Activated naive CD8-positive, alpha-beta T cell treated with anti-CD3 and anti-CD28 coated beads, Interleukin-2, amount 50 U/mL, for 16 hours (primary cell): ENCODE measurements around the gene ZNF358.
A peak's percentile ranks its signal among the peaks of the same experiment; 100 is the strongest.

Source experiments
- DNase-seq: peaks from one replicate; pipeline ENCODE4 v3.0.0-alpha.2; 2020; ENCODE audit warnings: low read depth, low spot score

The ZNF358 gene

DNA sequence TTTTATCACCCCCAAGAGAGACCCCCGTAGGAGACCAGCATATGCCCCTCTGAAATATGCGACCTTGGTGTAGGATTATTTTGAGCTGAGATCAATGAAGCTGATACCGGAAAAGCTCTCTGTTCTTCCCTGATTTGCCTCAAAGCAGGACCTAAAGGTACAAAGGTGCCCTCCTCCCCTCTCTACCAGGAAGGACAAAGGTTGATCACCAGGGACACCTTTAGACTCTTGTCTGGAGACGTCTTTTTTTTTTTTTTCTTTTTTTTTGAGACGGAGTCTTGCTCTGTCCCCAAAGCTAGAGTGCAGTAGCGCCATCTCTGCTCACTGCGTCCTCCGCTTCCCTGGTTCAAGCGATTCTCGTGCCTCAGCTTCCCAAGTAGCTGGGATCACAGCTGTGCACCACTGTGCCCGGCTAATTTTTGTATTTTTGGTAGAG, 26.3 kb upstream of the ZNF358 start:
- no peak for DNase-seq

DNA sequence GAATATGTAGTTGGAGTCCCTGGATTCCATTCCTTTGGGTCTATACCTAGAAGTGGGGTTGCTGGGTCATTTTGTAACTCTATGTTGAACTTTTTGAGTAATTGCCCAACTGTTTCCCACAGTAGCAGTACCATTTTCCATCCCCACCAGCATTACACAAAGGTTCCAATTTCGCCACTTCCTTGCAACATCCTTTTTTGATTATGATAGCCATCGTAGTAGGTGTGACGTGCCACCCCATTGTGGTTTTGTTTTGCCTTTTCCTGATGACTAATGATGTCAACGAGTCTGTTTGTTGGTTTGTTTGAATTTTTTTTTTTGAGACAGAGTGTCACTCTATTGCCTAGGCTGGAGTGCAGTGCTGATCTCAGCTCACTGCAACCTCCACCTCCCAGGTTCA, 23.8 kb upstream of the ZNF358 start:
- no peak for DNase-seq

DNA sequence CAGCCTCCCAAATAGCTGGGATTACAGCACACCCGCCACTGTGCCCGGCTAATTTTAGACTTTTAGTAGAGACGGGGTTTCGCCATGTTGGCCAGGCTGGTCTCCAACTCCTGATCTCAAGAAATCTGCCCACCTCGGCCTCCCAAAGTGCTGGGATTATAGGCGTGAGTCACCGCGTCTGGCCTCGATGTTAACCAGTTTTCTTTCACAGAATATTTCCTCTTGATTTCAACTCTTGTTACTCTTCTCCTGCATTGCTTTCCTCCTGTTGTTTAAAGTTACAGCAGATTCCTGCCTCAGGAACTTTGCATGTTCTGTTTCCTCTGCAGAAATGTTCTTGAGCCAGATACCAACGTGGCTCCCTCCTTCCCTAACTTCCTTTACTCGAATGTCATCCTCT, 23.3 kb upstream of the ZNF358 start:
- DNase-seq: no peak

DNA sequence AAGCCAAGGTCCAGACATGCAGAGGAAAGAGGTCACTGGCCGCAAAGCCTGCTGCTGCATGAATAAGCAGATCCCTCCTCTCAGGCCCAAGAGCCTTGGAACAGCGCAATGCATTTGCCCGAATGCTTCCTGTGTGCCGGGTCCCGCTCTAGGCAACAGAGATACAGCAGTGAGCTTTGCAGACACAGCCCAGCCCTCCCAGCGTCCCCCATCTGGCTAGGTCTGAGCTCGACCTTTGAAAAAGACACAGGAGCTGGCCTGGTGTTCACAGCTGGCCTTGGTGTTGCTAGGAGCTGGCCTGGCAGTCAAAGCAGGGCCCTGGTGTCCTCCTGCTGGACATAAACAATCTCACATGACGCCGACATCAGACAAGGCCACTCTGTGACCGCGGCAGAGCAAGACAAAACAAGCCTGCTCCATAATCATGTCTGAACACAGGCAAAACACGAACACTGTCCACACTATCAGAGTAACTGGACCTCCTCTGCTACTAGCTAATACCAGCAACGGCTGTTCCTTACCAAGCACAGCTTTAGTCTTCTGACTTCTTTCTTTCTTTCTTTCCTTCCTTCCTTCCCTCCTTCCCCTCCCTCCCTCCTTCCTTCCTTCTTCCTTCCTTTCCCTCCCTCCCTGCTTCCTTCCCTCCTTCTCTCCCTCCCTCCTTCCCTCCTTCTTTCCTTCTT, 21.3 kb upstream of the ZNF358 start:
- no peak for DNase-seq

DNA sequence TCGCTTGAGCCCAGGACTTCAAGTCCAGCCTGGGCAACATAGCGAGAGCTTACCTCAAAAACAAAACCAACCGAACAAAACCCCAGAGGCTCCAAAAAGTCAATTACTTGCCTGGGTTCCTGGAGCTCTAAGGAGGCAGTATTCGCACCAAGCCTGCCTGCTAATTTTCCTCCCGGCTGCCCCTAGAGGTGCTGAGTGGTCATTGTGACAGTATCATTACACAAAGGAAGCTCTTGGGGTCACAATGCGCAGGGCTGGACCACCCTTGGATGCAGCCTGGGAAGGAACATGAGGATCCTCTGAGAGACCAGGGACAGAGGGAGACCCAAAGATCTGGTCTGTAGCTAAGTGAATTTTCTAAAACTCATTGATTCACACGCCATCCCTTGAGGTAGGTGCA, 18.6 kb upstream of the ZNF358 start:
- no peak for DNase-seq

DNA sequence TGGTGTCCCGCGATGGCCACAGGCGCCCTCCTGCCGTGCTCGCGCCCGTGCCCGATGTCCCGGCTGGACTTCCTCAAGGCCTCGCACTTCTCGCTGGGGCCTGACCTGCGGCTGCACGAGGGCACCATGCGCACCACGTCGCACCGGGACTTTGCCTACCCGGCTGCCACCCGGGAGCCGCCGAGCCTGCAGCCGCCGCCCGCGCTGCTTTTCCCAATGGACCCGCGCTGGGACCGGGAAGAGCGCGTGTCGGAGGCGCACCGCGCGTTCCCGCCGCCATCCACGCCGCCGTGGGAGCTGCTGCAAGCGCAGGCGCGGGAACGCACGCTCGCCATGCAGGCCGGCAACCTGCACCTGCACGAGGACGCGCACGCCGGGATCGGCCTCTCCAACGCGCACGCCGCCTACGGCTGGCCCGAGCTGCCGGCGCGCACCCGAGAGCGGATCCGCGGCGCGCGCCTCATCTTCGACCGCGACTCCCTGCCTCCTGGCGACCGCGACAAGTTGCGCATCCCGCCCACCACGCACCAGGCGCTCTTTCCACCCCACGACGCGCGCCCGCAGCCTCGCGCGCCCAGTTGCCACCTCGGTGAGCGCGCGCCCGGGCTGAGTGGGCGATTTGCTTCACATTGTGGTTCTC, 15.0 kb upstream of the ZNF358 start:
- peak; percentile 22 for DNase-seq

DNA sequence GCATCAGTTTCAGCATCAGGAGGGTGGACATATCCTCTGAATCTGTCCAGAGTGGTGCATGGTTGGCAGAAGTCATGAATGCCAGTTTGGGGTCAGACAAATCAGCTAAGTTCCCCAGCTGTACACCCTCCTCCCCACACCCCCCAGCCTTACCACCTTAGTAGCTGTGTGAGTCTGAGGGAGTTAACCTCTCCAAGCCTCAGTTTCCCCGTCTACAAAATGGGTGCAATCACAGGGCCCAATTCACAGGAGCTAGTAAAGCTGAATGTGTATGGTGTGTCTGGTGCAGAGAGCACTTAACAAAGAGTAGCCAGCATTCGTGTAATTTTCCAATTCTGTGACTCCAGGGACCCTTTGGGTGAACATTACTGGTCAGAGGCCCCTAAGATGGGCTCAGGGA, 13.4 kb upstream of the ZNF358 start:
- no peak for DNase-seq

DNA sequence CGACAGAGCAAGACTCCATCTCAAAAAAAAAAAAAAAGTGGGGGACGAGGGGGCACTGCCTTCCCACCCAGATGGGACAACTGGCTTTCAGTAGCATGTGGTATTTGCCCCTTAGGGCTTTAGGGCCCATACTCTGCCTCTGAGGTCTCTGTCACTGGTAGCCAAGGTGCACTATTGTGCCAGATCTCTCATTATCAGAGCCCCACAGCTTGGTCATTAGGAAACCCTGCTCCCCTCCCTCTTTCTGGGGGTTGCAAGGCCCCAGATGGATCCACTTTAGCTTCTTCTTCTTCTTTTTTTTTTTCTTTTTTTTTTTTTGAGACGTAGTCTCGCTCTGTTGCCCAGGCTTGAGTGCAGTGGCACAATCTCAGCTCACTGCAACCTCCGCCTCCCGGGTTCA, 11.2 kb upstream of the ZNF358 start:
- DNase-seq: no peak

DNA sequence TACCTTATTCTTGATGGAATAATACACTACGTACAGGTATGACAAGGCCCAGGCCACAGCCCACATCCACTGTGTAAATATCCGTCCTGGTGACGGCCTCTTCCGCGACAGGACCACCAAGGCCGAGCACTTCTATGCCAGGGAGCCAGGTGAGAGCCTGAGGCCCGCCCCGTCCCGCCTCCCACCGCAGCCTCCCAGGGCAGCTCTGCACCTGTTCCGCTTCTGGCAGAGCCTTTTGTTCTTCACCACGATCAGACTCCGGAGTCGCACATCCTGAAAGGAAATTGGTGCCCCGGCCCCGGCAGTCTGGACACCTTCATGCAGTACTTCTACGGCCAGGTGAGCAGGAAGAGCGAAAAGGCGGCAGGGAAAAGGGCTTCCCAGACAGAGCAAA, 10.6 kb upstream of the ZNF358 start:
- no peak for DNase-seq

DNA sequence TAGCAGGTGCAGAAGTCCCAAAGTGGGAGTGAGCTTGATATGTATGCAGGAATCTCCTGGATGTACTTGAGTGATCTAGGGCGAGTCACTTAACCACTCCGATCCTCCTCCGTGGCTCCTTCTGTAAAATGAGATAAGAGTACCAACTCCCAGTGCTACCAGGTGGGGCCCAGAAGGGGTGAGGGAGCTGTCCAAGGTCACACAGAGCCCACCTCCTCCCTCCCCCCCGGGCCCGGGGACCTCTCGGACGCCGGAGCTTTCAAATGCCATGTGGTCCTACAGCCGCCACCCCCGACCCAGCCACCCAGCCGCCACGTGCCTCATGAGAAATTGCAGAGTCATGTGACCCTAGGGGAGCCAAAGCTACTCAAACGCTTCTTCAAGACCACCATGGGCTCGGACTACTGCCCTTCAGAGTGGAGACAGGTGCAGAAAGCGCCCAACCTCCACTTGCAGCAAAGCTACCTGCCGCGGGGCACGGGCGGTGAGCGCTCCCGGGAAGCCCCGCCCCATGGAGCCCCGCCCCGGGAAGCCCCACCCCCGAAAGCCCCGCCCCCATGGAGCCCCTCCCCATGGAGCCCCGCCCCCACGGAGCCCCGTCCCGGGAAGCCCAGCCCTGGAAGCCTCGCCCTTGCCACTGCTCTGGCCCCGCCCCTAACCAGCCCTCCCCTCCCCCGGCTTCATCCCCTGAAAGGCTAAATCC, 10.1 kb upstream of the ZNF358 start:
- no peak for DNase-seq

DNA sequence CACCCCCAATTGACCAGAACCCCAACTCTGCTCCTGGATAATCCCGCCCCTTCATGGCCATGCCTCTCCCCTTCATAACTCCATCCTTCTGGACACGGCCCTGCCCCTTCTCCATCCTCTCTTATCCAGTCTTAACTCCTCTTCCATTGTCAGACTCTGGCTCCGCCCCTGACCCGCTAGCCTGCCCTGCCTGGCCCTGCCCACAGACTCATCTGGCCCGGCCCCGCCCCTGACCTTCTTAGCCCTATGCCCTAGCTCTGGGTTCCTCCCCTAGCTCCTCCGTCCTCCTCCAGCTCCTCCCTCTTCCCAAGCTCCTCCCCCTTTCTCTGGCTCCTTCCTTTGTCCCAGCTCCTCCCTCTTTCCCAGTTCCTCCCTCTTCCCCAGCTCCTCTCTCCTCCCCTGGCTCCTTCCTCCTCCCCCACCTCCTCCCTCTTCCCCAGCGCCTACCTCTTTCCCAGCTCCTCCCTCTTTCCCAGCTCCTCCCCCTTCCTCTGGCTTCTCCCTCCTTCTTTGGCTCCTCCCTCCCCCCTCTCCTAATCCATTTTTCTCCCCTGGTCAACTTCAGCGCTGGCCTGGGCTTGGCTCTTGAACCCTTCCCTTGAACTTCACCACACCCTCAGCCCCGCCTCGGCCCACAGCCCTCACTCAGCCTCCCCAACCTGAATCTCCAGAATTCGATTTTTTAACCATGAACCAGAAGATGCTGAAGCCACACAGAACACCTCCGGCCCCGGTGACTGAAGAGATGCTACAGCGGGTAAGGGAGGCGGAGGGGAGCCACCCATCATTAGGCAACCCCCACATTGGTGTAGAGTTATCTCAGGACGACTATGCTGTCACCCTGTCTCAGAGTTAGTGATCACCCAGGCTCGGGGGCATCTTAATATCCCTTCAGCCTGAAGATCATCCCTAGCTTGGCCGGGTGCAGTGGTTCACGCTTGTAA, 9.2 kb upstream of the ZNF358 start:
- no peak for DNase-seq

DNA sequence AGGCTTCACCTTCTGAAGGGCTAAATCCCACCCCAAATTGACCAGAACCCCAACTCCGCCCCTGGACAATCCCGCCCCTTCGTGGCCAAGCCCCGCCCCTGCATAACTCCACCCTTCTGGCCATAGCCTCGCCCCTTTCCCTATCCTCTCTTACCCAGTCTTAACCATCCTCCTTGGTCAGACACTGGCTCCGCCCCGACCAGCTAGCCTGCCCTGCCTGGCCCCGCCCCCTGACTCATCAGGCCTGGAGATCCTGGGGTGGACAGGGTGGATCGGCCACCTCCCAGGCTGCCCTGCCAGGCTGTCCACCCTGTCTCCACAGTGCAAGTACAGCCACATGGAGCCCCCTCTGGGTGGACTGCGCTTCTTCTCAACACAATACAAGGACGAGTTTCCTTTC, 8.0 kb upstream of the ZNF358 start:
- DNase-seq: no peak

DNA sequence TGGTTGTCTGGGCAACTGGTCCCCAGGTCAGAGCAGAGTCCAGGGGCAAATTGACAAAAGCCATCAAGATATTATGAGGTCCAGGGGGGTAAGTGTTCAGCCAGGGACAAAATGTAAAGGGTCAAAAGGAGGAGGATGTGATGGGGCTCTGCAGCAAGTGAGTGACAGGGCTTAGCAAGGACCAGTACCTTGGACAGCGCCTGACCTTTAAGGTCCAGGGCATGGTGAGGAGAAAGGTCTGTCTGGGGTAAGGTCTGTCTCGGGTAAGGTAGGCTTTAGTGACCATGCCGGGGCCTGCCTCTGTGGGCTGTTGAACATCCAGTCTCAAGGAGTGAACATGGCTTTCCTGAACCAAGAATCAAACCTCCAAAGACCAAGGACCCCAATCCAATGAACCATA, 6.3 kb upstream of the ZNF358 start:
- no peak for DNase-seq

DNA sequence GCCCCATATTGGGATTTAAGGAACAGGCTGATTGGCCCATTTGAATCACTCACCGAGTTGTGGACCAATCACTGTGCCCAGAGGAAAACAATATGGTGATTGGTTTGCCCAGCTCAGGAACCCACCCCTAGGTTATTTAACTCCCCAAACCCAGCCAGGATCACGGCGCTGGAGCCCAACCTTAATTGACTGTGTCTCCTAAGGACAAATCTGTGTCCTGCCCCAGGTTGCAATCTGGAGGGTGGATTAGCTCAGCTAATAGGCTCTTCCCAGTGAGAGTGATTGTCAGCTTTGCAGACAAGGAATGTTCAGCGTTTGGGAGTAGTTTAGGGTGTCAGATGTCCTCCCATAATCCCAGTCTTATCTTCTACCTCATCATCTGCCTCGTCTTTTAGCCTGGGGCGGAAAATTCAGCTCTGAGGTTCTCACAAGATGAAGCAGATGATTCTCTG, 3.5 kb upstream of the ZNF358 start:
- DNase-seq: no peak

DNA sequence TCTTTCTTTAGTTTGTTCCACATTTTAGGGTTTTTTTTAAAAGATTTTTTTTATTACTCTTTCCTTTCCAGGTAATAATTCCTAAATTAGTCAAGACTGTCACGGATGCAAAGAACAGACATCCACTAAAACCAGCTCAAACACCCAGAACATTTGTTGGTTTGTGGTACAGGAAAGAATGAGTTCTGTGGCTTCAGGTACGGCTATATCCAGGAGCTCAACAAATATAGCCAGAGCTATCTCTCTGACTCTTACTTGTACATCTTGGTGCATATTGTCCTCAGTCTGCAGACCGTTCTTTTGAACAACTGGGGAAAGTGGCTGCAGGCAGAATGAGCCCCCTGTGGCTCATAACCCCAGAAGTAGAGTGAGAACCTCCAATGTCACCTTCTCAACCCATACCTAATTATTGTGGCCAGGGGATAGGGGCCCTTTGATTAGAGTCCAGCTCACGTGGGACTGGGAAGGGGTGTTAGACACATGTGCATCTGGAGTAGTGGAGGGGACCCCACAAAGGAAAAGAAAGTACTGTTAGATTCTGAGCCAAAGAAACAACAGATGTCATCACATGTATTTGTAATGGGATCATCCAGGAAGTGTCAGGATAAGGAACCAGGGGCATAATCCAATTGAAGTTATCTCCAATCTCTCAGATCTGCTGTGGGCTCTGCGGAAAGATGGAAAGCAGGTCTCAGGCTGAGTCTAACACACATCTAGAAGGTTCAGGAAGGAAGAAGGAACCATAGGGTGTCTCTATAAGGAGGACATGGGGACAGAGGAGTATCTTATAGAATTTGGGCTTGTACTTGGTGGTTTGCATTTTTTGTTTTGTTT, 1.9 kb upstream of the ZNF358 start:
- no peak for DNase-seq

DNA sequence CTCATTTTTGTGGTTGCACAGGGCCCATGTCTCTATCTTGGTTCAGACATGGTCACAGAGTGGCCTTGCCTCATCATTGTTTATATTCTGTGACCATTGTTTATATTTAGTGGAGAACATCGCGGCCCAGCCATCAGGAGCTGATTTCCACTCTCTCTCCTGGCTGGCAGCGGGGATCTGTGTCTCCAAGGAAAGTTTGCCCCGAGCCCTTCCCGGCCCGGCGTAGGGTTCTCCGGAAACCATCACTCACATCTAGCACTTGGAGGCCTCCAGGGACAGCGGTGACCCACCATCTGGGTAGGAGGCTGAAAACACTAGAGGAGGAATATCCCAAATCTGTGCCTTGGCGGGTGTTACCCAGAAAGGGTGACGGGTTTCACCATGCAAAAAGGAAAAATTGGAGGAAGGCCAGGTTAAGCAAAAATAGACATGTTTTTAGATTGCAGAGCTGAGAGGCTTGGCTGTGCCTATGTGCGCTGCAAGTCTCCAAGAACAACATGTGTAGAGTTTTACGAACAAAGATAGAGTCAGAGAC, 726 bp upstream of the ZNF358 start:
- no peak for DNase-seq

DNA sequence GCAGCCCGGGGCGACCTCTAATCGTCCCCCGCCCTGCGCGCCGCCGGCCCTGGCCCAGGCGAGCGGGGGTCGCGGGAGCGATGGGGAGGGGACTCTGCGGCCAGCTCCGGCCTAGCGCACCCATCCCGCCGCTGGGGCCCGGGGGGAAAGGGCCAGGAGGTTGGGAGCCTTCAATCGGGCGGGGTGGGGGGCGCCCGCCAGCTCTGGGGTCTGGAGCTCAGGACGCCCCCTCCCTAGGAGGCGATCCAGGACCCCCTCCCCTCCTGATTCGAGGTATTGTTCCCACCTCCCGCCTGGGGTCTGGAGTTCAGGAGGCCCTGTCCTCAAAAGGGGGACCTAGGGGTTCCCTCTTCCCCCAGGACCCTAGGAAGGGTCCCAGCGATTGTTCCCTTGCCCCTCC, 430 bp downstream of the ZNF358 start:
- DNase-seq: no peak

DNA sequence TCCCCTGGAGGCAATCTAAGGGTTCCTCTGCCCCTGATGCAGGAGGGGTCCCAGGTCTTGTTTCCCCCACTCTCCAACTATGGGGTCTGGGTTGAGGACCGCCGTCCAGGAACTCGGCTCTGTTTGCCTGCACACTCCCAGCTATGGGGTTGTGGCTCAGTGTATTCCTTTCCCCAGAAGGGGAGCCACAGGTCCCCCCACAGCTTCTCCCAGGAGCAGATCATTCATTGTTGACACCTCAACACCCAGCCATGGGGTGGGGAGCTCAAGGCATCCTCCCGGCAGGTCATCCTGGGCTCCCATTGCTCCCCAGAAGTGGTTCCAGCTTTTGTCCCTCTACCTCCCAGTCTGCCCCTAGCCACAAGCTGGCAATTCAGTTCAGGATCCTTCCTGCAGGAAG, 975 bp downstream of the ZNF358 start:
- DNase-seq: no peak

DNA sequence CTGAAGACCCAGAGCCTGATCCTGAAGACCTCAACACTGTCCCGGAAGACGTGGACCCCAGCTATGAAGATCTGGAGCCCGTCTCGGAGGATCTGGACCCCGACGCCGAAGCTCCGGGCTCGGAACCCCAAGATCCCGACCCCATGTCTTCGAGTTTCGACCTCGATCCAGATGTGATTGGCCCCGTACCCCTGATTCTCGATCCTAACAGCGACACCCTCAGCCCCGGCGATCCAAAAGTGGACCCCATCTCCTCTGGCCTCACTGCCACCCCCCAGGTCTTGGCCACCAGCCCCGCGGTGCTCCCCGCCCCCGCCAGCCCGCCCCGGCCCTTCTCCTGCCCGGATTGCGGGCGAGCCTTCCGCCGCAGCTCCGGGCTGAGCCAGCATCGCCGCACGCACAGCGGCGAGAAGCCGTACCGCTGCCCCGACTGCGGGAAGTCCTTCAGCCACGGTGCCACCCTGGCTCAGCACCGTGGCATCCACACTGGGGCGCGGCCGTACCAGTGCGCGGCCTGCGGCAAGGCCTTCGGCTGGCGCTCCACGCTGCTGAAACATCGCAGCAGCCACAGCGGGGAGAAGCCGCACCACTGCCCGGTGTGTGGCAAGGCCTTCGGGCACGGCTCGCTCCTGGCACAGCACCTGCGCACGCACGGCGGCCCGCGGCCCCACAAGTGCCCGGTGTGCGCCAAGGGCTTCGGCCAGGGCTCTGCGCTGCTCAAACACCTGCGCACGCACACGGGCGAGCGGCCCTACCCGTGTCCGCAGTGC, 3.6 kb downstream of the ZNF358 start:
- no peak for DNase-seq
